Measurements from ENCODE around the gene BDKRB2. TPM values are rescaled to one million over a fixed set of nuclear protein-coding genes. Genes with fewer than 3 reads are reported as not detected.

Gene BDKRB2
- total RNA-seq, 2 experiments from 2014 or later, result not detected

GRCh38 chr14:96166461-96167223, 38.0 kb upstream of the BDKRB2 start:
- Mint-ChIP-seq H3K27me3 (no peaks in the 10 kb centered on the region), H3K9me3 (no peaks in the 10 kb centered on the region), H3K4me1 (no peaks in the 10 kb centered on the region), H3K4me3 (no peak overlapping the region), H3K27ac (no peak overlapping the region), H3K36me3 (ENCODE audit: low read depth) (no peaks in the 10 kb centered on the region)
- ChIA-PET CTCF (no interaction called here), POLR2A (no interaction called here)
- DNase-seq, result no peak

DNA sequence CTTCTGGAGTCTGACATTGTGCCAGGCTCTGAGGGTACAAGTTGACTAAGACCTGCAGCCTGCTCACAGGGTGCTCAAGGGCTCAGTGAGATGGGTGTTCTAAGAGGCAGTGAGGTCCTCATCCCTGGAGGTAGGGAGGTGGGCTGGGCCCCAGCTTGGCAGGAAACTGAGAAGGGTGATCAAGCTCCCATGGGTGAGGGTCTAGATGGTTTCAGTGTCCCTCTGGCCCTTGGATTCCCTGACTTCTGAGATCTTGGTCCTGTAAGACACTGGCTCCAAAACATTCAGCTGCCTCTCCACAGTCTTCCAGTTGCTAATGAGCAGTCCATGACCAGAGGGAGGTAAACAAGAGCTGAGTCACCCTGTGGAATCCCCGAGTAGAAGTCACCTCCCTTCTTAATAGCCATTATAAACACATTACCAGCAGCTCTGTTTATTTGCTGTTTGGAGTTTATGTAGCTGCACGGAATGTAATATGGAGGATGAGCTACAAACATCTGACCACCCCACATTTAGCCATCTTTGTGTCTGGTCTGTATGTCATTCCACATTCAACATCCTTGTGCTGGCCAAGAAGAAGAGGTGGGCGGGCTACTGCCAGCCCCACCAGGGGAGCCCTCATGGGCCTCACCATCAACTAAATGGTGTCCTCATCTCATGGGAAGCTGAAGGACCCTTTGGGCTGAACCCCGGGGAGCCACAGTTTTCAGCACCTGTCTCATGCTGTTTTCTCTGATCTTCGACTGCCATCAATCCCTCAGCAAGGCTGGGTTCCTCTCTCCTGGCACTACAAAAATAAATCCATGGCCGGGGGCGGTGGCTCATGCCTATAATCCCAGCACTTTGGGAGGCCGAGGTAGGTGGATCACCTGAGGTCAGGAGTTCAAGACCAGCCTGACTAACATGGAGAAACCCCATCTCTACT, 37.2 kb upstream of the BDKRB2 start:
- POLR2A ChIA-PET, result no interaction called here
- Mint-ChIP-seq H3K36me3 (ENCODE audit: low read depth) (no peaks in the 10 kb centered on the region), H3K9me3 (no peaks in the 10 kb centered on the region), H3K4me1 (no peaks in the 10 kb centered on the region), H3K27ac (no peak overlapping the region), H3K4me3 (no peak overlapping the region), H3K27me3 (no peaks in the 10 kb centered on the region)
- no peak for DNase-seq
- CTCF ChIA-PET, result no interaction called here

GRCh38 chr14:96168581-96168980, 36.1 kb upstream of the BDKRB2 start:
- no peaks in the 10 kb centered on the region for H3K4me1 Mint-ChIP-seq

GRCh38 chr14:96170961-96171592, 33.6 kb upstream of the BDKRB2 start:
- H3K4me3 Mint-ChIP-seq, result no peak overlapping the region
- H3K9me3 Mint-ChIP-seq, result no peaks in the 10 kb centered on the region
- no peak for DNase-seq
- ChIA-PET POLR2A (no interaction called here), CTCF (no interaction called here)
- H3K36me3 Mint-ChIP-seq (ENCODE audit: low read depth), result no peaks in the 10 kb centered on the region
- H3K27ac Mint-ChIP-seq, result no peak overlapping the region
- H3K27me3 Mint-ChIP-seq, result no peaks in the 10 kb centered on the region
- H3K4me1 Mint-ChIP-seq, result no peaks in the 10 kb centered on the region

More at GRCh38 chr14:96168581-96168980, 36.1 kb upstream of the BDKRB2 start:
- Mint-ChIP-seq H3K9me3 (no peaks in the 10 kb centered on the region), H3K27me3 (no peaks in the 10 kb centered on the region), H3K36me3 (ENCODE audit: low read depth) (no peaks in the 10 kb centered on the region), H3K4me3 (no peak overlapping the region), H3K27ac (no peak overlapping the region)
- DNase-seq, result no peak
- CTCF ChIA-PET, result no interaction called here
- POLR2A ChIA-PET, result no interaction called here

DNA sequence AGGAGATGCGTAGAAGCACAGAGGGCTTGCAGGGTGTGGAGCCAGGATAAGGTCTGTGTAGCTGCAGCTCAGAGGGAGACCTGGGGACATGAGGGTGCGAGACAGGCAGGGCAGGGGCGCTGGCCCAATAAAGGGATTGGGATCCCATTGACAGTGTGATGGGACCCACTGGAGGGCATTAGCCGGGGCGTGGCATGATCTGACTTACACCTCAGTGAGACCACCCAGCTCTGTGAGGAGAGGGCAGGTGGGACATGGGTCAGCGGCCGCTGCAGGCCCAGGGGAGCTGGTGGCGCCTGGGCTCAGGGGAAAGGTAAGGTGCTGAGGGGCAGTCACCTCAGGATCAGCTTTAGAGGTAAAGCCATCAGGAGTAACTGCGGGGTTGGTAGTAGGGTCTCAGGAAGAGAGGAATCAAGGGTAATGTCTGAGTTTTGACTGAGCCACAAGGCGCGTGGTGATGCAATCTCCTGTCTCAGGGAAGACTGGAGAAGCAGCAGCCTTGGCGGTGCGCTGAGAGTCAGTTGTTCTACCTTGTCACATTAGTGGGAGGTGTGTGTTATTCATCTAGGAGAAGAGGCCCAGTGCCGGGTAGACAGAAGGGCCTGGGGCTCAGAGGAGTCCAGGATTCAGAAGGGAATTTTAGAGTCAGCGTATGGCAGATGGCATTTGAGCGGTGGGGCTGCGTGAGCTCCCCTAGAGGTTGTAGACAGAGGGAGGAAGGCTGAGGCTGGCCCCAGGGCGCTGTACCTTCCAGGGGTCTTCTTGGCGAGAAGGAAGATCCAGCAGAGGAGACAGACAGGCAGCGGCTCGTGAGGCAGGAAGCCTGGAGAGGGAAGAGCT, 30.8 kb upstream of the BDKRB2 start:
- H3K4me3 Mint-ChIP-seq, result no peak overlapping the region
- no peak for DNase-seq
- CTCF ChIA-PET, result no interaction called here
- no peak overlapping the region for H3K27ac Mint-ChIP-seq
- H3K27me3 Mint-ChIP-seq, result no peaks in the 10 kb centered on the region
- H3K4me1 Mint-ChIP-seq, result no peaks in the 10 kb centered on the region
- H3K9me3 Mint-ChIP-seq, result no peaks in the 10 kb centered on the region
- POLR2A ChIA-PET, result no interaction called here
- no peaks in the 10 kb centered on the region for H3K36me3 Mint-ChIP-seq (ENCODE audit: low read depth)

DNA sequence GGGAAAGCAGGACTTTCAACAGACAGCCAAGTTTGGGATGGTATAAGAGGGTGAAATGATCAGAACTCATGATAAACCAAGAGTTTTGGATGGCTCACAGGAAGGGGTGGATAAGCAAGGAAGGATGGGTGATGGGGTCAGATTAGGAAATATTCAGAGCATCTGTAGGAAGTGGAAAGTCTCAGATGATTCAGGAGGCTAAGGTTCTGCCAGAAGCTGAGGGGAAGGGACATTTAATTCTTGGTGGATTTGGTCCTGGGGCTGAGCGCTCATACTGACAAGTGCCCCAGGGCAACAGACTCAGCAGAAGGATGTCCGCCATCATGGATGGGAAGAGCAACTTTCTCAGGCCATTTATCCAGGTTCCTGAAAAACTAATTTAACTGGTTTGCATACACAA, 28.4 kb upstream of the BDKRB2 start:
- no peak overlapping the region for H3K27ac Mint-ChIP-seq
- DNase-seq, result no peak
- H3K4me3 Mint-ChIP-seq, result no peak overlapping the region
- H3K4me1 Mint-ChIP-seq, result no peaks in the 10 kb centered on the region
- no peaks in the 10 kb centered on the region for H3K36me3 Mint-ChIP-seq (ENCODE audit: low read depth)
- H3K27me3 Mint-ChIP-seq, result no peaks in the 10 kb centered on the region
- no peaks in the 10 kb centered on the region for H3K9me3 Mint-ChIP-seq
- ChIA-PET POLR2A (no interaction called here), CTCF (no interaction called here)

DNA sequence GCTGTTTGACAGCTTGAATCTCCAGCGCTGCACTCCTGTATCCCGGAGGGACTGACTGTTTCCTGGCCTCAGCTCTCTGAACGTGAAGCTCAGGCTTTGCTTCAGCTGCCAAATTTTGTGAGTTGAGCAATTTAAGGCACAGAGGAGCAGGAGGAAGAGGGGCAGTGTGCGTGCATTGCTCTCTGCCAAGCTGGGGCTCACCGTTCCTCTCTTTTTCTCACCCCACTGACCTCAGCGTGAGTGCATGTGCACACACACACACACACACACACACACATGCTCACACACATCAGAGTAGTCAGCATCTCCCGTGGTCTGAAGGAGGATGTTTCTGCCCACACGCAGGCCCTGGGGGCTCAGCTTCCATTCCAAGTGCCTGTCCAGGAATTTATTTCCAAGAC, 27.8 kb upstream of the BDKRB2 start:
- DNase-seq, result no peak
- ChIA-PET POLR2A (no interaction called here), CTCF (no interaction called here)
- H3K27me3 Mint-ChIP-seq, result no peaks in the 10 kb centered on the region
- no peak overlapping the region for H3K27ac Mint-ChIP-seq
- H3K4me3 Mint-ChIP-seq, result no peak overlapping the region
- H3K36me3 Mint-ChIP-seq (ENCODE audit: low read depth), result no peaks in the 10 kb centered on the region
- no peaks in the 10 kb centered on the region for H3K9me3 Mint-ChIP-seq
- no peaks in the 10 kb centered on the region for H3K4me1 Mint-ChIP-seq

GRCh38 chr14:96177766-96178375, 26.8 kb upstream of the BDKRB2 start:
- no peaks in the 10 kb centered on the region for H3K27me3 Mint-ChIP-seq
- no peak for DNase-seq

GRCh38 chr14:96178461-96179321, 25.9 kb upstream of the BDKRB2 start:
- Mint-ChIP-seq H3K4me3 (no peak overlapping the region), H3K36me3 (ENCODE audit: low read depth) (no peaks in the 10 kb centered on the region), H3K27ac (no peak overlapping the region), H3K27me3 (no peaks in the 10 kb centered on the region), H3K9me3 (no peaks in the 10 kb centered on the region), H3K4me1 (no peaks in the 10 kb centered on the region)
- POLR2A ChIA-PET, result no interaction called here
- DNase-seq, result no peak
- CTCF ChIA-PET, result no interaction called here

More at GRCh38 chr14:96177766-96178375, 26.8 kb upstream of the BDKRB2 start:
- Mint-ChIP-seq H3K4me3 (no peak overlapping the region), H3K27ac (no peak overlapping the region), H3K36me3 (ENCODE audit: low read depth) (no peaks in the 10 kb centered on the region), H3K9me3 (no peaks in the 10 kb centered on the region), H3K4me1 (no peaks in the 10 kb centered on the region)
- ChIA-PET CTCF (no interaction called here), POLR2A (no interaction called here)

DNA sequence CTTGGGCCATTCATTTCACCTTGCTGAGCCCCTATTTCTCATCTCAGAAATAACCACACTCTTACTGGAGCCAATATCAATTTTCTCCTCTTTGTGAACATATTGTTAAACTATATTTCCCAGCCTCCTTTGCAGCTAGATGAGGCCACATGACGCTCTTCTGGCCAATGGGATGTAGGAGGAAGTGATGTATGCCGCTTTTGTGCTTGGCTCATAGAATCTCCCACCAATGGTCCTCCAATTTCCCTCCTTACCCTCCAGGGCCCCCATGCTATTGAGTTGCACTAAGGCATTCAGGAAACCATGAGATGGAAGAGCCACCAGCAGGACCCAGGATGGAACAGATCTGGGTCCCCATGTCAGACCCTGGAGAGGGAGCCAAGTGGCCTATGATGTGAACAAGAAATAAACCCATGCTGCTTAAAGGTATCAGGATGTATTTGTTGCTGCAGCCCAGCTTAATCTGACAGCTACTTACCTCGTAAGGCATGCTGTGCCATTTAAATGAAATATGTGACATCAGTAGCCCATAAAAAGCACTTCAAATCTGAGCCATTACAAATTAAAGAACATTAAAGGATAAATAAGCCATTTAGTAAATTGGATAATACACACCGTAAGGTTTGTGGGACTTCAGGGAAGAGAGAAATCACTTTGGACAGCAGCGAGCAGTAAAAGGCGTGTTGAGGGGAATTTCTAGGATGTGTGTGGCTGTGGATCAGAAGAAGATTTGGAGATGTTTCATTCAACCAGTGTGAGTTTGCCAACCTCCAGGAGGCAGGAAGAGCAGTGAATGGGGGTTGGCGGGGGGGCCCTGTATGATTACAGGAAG, 24.4 kb upstream of the BDKRB2 start:
- Mint-ChIP-seq H3K36me3 (ENCODE audit: low read depth) (no peaks in the 10 kb centered on the region), H3K27ac (no peak overlapping the region), H3K9me3 (no peaks in the 10 kb centered on the region), H3K4me1 (no peaks in the 10 kb centered on the region), H3K27me3 (no peaks in the 10 kb centered on the region), H3K4me3 (no peak overlapping the region)
- no peak for DNase-seq
- ChIA-PET CTCF (no interaction called here), POLR2A (no interaction called here)

GRCh38 chr14:96181186-96182056, 23.2 kb upstream of the BDKRB2 start:
- ChIA-PET POLR2A (no interaction called here), CTCF (no interaction called here)
- no peak for DNase-seq
- Mint-ChIP-seq H3K4me1 (no peaks in the 10 kb centered on the region), H3K27ac (no peak overlapping the region), H3K4me3 (no peak overlapping the region), H3K36me3 (ENCODE audit: low read depth) (no peaks in the 10 kb centered on the region), H3K9me3 (no peaks in the 10 kb centered on the region), H3K27me3 (no peaks in the 10 kb centered on the region)
